CD4-positive, alpha-beta T cell treated with Interleukin-4 for 1 hour (primary cell): ENCODE measurements around the gene EPHX1.

Experiments
- DNase-seq, 2 donors: peaks; one replicate each; pipeline ENCODE4 v3.0.0-alpha.2; 2020 to 2022

Gene EPHX1

DNA sequence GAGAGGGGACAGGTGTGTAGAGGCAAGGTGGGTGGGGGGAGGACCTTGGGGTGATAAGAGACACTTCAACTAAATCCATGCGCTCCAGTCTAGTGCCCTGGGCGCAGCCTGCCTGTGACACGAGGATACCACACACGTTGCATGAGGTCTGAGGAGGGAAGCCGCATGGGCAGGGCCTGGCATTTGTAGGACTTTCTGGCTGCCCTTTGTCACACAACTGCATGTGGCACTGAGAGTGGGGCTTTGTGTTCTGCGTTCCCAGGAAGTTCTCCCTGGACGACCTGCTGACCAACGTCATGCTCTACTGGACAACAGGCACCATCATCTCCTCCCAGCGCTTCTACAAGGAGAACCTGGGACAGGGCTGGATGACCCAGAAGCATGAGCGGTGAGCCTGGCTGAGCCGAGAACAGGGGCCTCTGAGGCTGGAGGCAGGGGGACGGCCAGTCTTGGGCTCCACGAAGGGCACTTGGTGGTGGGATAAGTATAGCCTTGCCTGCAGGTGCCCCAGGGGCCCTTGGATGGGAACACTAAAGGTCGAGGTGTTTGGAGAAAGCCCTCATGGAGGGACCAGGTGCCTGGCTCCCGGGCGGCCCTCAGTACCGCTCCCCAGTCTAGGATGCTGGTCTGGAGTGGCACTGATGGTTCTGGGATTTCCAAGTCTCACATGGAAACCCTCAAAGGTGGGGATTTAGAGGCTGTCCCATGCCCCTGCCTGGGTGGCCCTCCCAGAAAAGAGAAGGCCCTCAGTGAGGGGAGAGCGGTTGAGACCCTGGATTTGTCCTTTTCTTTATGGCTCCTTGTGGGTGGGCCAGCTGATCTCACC lies 34.5 kb downstream of the EPHX1 start:
- DNase-seq: no peak

DNA sequence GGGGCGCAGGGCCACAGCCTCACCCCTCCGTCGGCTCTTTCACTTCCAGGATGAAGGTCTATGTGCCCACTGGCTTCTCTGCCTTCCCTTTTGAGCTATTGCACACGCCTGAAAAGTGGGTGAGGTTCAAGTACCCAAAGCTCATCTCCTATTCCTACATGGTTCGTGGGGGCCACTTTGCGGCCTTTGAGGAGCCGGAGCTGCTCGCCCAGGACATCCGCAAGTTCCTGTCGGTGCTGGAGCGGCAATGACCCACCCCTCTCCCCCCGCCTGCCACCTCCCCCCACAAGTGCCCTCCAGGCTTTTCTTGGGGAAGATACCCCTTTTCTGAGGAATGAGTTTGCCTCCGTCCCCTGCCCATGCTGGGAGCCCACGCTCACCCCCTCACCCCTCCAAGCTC lies 35.2 kb downstream of the EPHX1 start:
- DNase-seq: no peak

DNA sequence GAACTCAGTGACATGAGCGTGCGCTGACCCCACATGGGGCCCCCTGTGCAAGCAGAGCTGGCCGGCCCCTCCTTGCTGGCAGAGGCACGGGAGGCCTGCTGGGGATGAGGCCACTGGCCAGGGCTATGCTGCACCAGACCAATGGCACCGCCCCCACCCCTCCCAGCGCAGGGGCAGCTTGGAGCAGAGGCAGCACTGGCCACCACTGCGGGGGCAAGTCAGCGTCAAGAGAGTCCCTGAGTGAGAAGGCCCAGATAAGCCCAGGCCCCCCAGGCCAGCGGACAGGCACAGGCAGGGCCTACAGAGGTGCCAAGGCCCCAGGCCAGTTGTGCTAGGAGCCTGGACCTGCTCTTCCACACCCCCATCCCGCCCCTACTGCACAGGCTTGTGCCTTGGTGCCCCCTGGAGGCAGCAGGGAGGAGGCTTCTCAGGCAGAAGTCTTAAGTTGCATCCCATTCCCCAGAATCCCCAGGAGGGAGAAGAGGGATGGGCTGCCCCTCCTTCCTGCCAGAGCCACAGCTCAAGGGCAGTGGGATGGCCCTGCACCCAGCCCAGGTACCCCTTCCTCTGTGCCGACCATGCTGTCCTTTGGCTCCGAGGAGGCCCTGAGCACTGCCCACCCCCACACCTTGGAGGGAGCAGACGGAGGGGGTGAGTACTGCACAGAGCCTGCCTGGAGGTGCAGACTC lies 35.8 kb downstream of the EPHX1 start:
- DNase-seq: peak; percentile 28 to 34

DNA sequence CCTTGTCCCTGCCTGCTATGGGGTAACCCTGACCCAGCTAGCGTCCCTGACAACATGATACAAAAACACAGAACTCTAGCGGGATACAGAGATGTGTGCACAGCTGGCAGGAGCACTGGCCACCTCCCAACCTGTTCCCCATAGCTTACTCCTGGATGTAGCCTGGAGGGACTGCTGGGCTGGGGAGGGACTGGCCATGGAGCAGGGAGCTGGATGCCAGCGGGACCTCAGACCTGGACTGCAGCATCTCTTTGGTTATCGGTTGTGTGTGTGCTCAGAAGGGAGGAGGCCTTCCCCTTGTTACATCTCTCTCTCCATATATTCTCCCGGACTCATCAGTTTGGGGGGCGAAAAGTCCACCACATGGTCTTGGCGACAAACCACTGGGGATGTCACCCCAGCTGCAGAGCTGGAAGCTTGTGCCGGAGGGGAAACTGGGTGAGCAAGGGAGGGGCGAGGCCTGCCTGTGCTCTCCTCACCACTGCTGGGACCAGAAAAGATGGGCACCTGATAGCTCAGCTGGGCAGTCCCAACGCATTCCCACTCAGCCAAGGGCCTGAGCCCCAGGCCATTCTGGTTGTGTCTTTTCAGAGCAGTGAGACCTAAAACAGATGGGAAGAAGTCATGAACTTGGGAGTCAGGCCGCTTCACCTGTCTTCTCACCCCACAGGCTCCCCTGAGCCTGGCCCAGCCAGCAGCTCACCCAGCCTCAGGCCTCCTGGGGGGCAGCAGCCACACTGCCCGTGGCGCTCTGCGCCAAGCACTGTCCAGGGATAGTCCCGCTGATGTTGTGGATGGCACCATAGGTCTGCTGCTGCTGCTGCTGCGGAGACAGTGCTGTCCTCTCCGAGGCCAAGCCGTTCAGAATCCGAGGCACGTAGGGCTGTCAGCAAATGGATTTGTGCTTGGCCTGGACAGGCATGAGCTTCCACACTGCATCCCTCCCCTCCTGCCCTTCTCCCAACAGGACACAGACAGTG lies 36.7 kb downstream of the EPHX1 start:
- no peak for DNase-seq

DNA sequence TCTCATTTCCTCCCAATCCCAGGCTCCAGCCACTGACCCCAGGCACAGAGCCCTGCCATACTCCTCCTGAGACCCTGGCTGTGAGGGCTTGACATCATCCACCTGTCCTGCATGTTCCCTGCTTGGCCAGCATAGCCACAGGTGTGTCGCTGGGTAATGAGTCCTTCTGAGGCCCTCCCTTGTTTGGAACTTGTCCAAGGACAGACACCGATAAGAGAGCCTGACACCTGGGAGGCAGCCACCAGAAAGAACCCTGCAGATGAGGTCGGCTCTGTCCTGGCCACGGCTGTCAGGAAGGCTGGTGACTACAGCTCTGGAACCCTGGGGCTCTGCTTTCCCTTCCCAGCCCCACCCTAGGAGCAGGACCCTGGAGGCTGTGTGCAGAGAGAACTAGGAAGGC lies 37.7 kb downstream of the EPHX1 start:
- DNase-seq: no peak

DNA sequence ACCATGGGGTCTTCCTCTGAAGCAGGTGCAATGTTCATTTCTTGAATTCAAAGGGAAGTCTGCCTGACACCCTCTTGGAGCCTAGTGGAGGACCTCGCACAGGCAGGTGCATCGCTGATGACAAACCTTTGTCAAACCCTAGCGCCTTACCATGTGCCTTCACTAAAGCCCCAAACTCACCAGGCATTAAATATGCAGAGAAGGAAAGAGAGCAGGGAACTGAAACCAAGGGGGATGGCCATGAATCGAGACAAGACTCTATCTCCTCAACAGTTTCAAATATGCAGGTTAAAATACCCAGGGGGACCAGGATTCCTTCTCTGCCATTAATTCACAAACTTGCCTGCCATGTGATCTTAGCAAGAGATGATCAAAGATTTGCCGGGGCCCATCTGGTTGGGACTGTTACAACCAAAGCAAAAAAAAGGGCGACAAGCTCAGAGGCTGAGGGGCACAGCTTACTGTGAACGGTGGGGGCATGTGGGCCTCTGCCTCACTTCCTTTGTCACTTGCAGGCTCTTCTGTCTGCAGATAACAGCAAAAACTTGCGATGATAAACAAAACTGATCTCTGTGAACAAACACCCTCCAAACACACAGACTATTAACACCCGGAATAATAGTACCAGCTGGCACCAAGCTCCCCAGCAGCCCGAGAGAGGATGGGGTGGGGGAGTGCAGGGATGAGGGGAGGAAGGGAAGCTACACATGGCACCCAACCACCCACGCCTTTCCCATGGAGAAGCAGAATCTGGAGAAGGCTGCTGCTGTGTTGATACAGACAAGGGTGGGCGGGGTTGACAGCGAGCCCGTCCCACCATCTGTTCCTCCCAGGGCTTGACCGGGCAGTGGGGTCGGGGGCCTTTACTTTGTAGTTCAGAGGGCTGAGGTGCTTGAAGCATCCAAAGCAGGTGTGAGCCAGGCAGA lies 38.4 kb downstream of the EPHX1 start:
- peak; percentile 28 to 40 for DNase-seq

DNA sequence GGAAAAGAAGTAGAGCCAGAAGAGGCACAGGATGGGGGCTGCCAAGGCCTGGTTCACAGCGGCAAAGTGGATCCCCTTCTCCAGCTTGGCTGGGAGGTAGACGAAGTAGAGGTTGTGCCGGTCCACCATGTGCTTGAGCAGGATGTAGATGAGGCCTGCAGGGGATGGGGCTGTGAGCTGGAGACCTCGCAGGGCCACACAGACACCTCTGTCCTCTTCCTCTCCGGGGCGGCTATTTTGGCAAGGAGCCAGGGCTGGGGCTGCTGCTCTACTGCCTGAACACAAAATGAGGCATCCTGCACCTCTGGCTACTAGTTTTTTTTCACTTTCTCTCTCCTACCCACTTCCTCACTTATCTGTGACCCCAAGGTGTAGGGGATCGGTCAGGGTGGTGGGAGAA lies 40.0 kb downstream of the EPHX1 start:
- DNase-seq: peak; percentile 35 to 43

DNA sequence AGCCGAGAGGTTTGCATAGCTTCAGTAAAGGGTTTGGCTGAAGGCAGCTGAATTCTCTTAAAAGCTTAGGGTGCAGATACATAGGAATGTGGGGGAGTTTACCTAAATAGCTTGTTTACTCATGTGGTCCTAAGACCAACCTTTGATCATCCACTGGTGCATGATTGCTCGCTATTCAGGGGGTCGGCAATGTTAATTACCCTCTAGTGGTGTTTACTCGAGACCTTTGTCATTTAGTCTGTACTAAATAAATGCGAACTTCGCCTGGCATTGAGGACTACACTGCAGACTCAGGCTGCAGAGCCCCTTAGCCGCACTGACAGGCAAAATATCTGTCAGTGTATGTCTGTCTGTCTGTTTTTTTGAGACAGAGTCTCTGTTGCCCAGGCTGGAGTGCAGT lies 40.4 kb downstream of the EPHX1 start:
- no peak for DNase-seq

DNA sequence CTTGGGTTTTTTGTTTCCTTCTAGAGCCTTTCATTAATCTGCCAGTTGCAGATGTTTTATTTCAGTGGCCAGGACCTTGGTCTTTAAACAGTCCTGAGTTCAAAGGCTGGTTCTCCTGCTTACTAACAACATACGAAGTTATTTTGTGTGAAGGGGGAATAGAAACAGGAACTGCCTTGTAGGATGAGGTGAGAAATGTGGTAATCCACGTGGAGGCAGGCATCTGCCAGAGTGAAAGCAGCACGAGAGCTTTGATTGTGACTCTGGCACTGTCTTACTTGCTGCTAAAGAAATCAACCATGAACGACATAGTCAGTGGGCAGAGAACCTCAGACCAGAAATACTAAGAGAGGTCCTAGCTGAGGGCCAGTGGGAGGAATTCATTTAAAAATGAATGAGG lies 41.9 kb downstream of the EPHX1 start:
- DNase-seq: peak in 1 of 2 donors; percentile 21

DNA sequence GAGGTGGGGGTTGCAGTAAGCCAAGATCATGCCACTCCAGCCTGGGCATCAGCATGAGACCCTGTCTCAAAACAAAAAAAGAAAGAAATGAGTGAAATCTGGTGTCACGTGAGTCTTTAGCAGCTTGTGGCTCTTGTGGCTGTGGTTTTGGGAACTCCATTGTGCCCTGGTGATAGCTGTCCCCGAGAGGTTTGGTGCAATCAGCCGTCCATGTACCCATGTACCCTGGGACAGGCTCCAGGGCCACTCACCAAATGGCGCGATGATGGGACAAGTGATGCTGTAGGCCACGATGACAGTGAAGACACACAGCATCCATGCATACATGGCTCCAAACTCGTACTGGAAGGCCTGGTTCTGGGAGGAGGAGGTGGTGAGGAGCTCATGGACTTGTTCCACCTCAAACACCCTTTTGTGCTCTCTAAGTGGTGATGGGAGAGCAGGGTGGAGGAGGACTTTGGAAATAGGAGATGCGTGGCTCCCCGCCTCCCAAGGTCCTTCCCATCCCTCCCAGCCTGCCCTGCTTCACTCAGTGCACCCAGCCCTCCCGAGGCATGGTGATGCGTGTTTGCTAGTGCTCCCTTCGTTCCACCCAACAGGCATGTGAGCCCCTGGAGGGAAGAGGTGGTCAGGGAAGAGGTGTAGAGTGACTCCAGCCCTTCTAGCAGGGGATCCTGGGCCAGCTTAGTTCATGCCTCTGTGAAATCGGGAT lies 42.6 kb downstream of the EPHX1 start:
- DNase-seq: no peak

DNA sequence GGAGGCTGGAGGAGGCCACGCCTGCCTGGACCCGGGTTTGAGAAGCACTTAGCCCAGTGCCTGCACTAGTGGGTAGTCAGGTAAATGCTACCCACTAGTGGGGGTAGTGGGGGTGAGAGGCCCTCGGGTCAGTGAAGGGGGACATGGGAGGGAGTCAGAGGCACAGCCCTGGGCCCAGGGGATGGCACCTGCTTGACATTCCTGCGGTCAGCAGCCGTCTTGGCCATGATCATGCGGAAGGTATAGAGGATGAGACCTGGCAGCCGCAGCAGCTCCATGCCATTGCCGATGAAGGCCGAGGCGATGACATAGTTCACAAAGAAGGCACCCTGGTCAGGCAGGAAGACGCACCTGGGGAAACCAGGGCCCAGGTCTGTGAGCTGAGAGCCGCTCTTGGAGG lies 43.5 kb downstream of the EPHX1 start:
- no peak for DNase-seq

DNA sequence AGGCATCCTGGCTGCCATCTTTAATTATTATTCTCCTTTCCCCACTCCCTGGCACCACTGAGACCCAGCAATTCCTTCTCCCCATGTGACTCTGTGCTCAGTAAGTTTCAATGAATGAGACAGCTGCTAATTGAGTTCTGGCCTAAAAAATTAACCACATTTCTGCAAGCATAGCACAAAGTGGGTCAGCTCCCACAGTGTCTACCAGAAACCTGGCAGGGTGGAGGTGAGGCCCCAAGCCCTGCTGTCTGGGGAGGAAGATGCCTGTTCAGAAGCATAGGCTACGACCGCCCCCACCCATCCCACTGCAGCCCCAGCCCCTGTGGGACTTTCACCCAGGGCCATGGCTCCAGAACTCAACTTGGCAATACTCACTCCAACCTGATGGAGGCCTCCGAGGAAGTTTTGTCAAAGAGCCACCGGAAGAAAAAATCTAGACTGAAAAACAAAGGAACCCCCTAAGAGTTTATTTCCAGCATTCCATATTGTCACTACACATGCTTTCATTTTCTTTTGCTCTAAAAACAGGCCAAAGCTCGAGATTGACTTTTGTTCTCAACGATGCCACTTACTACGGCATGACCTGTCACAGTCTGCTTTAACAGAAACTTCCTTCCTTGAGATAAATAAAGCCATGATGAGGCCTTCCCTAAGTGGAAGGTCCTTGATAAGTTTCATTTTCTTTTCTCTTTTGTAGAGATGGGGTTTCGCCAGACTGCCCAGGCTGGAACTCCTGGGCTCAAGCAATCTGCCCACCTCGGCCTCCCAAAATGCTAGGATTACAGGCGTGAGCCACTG lies 45.8 kb downstream of the EPHX1 start:
- DNase-seq: no peak

DNA sequence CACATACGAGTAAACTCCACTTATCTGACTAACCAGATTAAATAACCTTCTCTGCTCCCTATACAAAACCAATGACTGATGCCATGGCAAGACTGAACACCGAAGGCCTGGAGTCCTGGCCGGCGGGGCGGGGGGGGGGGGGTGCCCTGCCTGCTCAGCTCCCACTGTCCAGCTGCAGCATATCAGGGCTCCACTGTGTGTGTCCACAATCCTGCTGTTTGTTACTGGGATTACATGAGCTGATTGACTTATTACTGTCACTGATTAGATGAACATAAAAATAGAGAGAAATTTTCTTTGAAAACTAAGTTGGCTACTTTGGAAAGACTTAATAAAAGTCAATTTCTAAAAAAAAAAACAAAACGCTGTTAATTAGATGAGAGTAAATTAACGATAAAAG lies 47.3 kb downstream of the EPHX1 start:
- DNase-seq: no peak

DNA sequence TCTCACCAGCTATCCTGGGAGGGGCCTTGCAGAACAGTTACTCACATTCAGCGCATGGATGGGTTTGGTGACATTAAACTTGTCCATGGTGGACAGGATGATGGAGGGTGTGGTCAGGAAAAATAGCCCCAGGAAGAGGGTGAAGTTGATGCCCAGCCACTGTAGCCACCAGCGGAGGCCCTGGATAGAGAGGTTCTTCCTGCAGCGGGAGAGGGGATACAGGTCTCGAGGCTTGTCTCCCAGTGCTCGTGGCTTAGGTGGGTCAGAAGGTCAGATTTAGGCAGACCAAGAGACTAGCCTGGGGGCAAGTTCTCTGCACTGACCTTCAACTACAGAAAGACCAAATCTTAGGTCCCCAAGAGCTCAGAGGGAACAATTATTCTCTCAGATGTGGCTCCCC lies 49.2 kb downstream of the EPHX1 start:
- no peak for DNase-seq

DNA sequence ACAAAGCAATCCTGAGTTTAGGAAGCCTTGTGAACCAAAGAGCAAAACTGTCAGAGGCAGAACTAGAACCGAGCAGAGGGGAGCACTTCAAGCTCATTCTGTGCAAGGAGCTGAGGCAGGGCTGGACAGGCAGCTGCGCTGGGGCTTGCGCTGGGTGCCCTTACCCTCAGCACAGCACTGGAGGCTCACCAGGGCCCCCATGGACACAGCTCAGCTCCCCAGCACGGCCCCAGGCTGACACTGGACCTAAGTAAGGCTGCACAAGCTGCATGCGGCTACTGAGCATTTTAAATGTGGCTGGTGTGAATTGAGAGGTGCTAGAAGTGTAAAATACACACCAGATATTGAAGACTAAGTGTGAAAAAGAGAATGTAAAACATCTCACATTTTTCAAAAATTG lies 50.2 kb downstream of the EPHX1 start:
- DNase-seq: no peak

DNA sequence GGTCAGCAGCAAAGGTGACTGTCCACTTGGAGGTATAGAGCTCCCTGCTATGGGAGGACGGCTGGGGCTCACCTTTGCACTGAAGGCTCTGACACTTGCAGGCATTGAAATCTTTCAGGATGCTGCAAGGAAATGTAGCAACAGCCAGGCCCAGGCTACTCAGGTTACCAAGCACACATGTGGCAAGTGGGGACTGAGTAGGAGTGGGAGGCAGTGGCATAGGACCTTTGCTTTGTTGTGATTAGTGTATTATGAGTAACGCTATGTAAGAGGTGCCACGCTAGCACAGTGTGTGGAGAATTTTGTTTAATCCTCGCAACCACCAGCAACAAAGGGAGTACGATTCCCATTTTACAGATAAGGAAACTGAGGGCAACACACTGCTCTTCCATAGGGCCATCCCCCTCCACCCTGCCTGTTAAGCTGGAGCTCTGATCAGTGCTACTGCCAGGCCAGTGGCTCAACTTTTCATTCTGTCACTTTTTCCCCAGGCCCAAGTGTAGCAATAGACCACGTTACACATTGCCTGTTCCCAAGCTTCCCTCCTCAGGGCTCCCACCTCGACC lies 51.0 kb downstream of the EPHX1 start:
- no peak for DNase-seq

DNA sequence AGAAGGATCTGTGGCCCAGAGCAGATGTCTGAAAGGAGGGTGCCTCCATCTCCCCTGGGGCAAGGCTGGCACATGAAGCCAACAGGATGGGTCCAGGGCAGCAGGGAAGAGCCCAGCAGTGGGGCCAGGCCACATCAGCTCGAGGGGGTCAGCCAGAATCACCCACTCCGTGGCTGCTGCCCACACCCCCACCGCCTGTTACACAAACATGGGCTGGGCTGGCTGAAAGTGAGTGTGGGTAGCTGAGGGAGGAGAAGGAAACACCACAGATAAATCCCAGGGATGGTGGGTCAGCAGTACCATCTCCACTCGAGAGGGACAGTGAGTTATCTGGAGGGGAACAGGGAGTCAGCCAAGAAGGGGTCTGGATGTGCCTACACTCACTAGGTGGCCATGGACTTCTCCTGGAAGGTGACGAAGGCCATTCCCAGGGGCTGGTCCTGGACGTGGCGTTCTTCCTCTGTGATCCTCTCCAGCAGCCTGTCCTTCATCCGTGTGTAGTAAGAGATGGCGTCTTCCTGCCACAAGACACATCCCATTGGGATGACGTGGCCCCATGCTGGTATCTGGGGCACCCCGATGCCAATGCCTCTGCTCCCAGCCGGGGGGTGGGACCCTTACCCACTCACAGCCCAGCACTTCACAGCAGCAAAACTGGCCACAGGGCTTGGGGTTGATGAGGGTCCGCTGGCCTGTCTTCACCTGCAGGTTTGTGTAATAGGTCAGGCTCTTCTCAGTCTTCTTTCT lies 52.1 kb downstream of the EPHX1 start:
- DNase-seq: no peak

DNA sequence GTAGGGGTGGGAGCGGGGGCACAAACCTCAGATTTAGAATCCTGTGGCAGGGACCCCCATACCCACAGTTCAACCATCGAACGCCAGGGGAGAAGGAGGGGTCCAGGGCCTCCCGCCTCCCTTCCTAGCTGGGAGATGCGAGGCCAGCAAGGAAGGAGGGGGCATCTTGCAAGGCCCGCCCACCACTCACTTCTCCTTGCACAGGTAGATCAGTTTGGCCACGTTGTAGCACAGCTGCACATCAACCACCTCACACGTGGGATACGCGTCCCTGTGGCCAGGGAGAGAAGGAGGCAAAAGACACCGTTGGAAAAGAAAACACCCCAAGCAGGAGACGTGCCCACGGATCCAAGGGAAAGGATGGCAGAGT lies 52.6 kb downstream of the EPHX1 start:
- DNase-seq: no peak

DNA sequence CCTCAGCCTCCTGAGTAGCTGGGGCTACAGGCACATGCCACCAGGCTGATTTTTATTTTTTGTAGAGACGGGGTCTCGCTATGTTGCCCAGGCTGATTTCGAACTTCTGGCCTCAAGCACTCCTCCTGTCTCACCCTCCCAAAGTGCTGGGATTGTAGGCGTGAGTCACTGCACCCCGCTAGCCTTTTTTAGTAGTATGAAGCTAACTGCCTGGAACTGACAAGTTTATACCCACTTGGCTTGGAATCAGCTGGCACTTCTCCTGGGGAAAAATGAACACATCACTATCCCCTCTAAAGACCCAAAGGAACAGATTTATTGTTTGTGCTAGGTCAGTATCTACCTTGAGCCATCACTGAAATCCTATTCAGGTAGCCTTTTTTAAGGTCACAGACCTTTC lies 53.2 kb downstream of the EPHX1 start:
- DNase-seq: no peak

DNA sequence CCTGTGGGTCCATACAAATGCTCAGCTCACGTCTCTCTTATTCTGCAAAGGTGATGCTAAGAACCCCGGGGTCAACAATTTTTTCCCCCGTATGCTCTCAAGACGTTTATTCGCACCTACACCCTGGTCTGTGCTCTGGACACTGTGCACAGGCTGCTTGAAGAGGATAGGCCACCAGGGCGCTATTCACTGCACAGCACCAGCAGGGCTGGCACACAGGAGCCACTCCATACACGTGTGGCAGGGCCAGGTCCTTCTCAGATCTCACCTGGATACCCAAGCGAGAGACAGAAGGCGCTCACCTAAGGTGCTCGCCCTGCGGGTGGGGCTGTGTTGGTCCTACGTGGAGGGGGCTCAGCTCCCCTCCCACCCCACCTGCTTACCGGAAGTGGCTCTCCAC lies 55.6 kb downstream of the EPHX1 start:
- no peak for DNase-seq
